A673 (cell line): ENCODE results near the gene CFAP65. TPM values are rescaled to one million over a fixed set of nuclear protein-coding genes. Genes with fewer than 3 reads are reported as not detected.

Experiments
- BruUV-seq: library from RNA; stranded (reverse); fragments of 400-500 nt; replicated peaks from 2 replicates; lab custom pipeline; 2021; lab: Mats Ljungman, UMichigan
- CTCF ChIA-PET: fragments of 300-600 bp; sonication (Branson Sonifier 250); formaldehyde crosslinking; loops from one replicate; lab custom pipeline; 2022; ENCODE audit warnings: antibody characterized with exemption; lab: Charles Lee
- POLR2A ChIA-PET: fragments of 300-600 bp; sonication (Branson Sonifier 250); formaldehyde crosslinking; loops from one replicate; lab custom pipeline; 2022; ENCODE audit warnings: antibody characterized with exemption; ENCODE audit not compliant: low non-redundant PET; lab: Charles Lee
- DNase-seq: peaks from one replicate; pipeline ENCODE4 v3.0.0-alpha.2; 2015; ENCODE audit warnings: low spot score
- H3K27ac ChIP-seq: fragments of 200-600 bp; sonication (generic); 2 replicates; pipeline ENCODE4 v1.5.1; 2016; ENCODE audit warnings: mixed run types, low read depth, mild to moderate bottlenecking, mixed read lengths, antibody characterized with exemption, low read length; ENCODE audit not compliant: poor library complexity, severe bottlenecking
- H3K27me3 ChIP-seq: fragments of 200-600 bp; sonication (generic); replicated peaks from 2 replicates; pipeline ENCODE4 v1.6.1; 2017; ENCODE audit warnings: mixed run types, low read depth, mild to moderate bottlenecking, mixed read lengths, antibody characterized with exemption, low read length; ENCODE audit not compliant: insufficient read depth, poor library complexity
- H3K36me3 ChIP-seq: fragments of 200-600 bp; sonication (generic); 2 replicates; pipeline ENCODE4 v1.6.1; 2016; ENCODE audit warnings: mixed run types, mild to moderate bottlenecking, mixed read lengths, antibody characterized with exemption, low read length; ENCODE audit not compliant: insufficient read depth, poor library complexity, severe bottlenecking
- H3K4me1 ChIP-seq: fragments of 200-600 bp; sonication (generic); 2 replicates; pipeline ENCODE4 v1.6.1; 2017; ENCODE audit warnings: mixed run types, mild to moderate bottlenecking, mixed read lengths, antibody characterized with exemption, low read length; ENCODE audit not compliant: insufficient read depth, poor library complexity, severe bottlenecking
- H3K4me3 ChIP-seq: fragments of 200-600 bp; sonication (generic); 2 replicates; pipeline ENCODE4 v1.5.1; 2016; ENCODE audit warnings: low read depth, mixed run types, mild to moderate bottlenecking, mixed read lengths, low read length; ENCODE audit not compliant: poor library complexity, severe bottlenecking
- H3K9me3 ChIP-seq: fragments of 200-600 bp; sonication (generic); 2 replicates; pipeline ENCODE4 v1.6.1; 2016; ENCODE audit warnings: mixed run types, low read depth, mild to moderate bottlenecking, mixed read lengths, antibody characterized with exemption, low read length; ENCODE audit not compliant: poor library complexity, severe bottlenecking
- CTCF ChIP-seq: fragments of 300-800, 200-600 bp; sonication (generic); conservative IDR thresholded peaks from 2 replicates; pipeline ENCODE4 v1.5.1; 2017; ENCODE audit warnings: low read depth, mild to moderate bottlenecking, antibody characterized with exemption, low read length, moderate library complexity, mixed read lengths
- EZH2 ChIP-seq: fragments of 200-600 bp; sonication (generic); IDR thresholded peaks from 2 replicates; pipeline ENCODE4 v1.6.1; 2017; ENCODE audit warnings: borderline replicate concordance, low read depth, mild to moderate bottlenecking, mixed read lengths, antibody characterized with exemption, low read length; ENCODE audit not compliant: poor library complexity, severe bottlenecking
- intact Hi-C: fragments of 100-400 bp; cut with micrococcal nuclease; formaldehyde crosslinking; loops from one replicate; pipeline ENCODE4 v1.10.0; 2022; ENCODE audit not compliant: unreplicated experiment
- total RNA-seq: library from RNA; stranded (reverse); gene quantifications from 2 replicates; pipeline ENCODE4 v1.2.3, GENCODE V29; 2021

Gene CFAP65
- total RNA-seq, 1 experiment from 2014 or later, result 0.13 TPM

- Histone ChIP-seq H3K4me3 (no peak overlapping the region), H3K36me3 (no peaks in the 10 kb centered on the region), H3K4me1 (no peaks in the 10 kb centered on the region), H3K9me3 (no peaks in the 10 kb centered on the region), H3K27ac (no peak overlapping the region), H3K27me3 (peaks cover 52% of the 10 kb centered on the region)
- no TSS peak for BruUV-seq
- TF ChIP-seq EZH2, result no peak
- TF ChIP-seq CTCF, result no peak
- CTCF ChIA-PET, result interaction anchor here (0.6 to 1.2 kb wide), 2 partner anchors 36 to 63 kb away, joined by 4 to 5 read pairs; no protein-coding TSS in a partner anchor
- POLR2A ChIA-PET, result no interaction called here
- intact Hi-C loops, result no loop called here
- no peak for DNase-seq
Observed at GRCh38 chr2:219065484-219065883, 24.2 kb upstream of the CFAP65 start.

GRCh38 chr2:219062081-219062480 lies 20.8 kb upstream of the CFAP65 start:
- ChIA-PET CTCF (no interaction called here), POLR2A (interaction anchor here (0.7 kb wide), 1 partner anchor 326 kb away, joined by 7 read pairs; the partner anchor contains the start of gene DNPEP)
- no peaks in the 10 kb centered on the region for H3K36me3 ChIP-seq
- peaks cover 86% of the 10 kb centered on the region for H3K27me3 ChIP-seq
- no peak overlapping the region for H3K4me3 ChIP-seq
- H3K9me3 ChIP-seq, result no peaks in the 10 kb centered on the region
- TF ChIP-seq EZH2 (no peak), CTCF (no peak)
- H3K27ac ChIP-seq, result no peak overlapping the region
- BruUV-seq, result no TSS peak
- no peaks in the 10 kb centered on the region for H3K4me1 ChIP-seq
- intact Hi-C loops, result no loop called here
- no peak for DNase-seq

- no peaks in the 10 kb centered on the region for H3K36me3 ChIP-seq
- no peak for DNase-seq
- intact Hi-C loops, result no loop called here
- no peaks in the 10 kb centered on the region for H3K9me3 ChIP-seq
- H3K4me3 ChIP-seq, result no peak within 1 kb of the TSS
- ChIA-PET POLR2A (interaction anchor here (0.7 kb wide), 1 partner anchor 327 kb away, joined by 7 read pairs; the partner anchor contains the start of gene DNPEP), CTCF (interaction anchor here (0.6 kb wide), 1 partner anchor 58 kb away, joined by 3 read pairs; no protein-coding TSS in a partner anchor)
- no peak within 1 kb of the TSS for H3K27ac ChIP-seq
- H3K27me3 ChIP-seq, result peaks cover 95% of the 10 kb centered on the region
- TF ChIP-seq EZH2, result peak; percentile 100
- no peak for TF ChIP-seq CTCF
- no peaks in the 10 kb centered on the region for H3K4me1 ChIP-seq
- BruUV-seq, result no TSS peak
Observed at GRCh38 chr2:219060821-219061791, 19.8 kb upstream of the CFAP65 start, which contains the start of gene IHH. Gene IHH (minus strand): TSS chr2:219060921. CDS start chr2:219060467, 454 bp downstream.
